Progenitor cell of endocrine pancreas (in vitro differentiated cells): Measurements from ENCODE around the gene BOLA3. TPM values are rescaled to one million over a fixed set of nuclear protein-coding genes. Genes with fewer than 3 reads are reported as not detected.
A peak's percentile ranks its signal among the peaks of the same experiment; 100 is the strongest.

Experiments
- DNase-seq: peaks from one replicate; pipeline ENCODE4 v3.0.0; 2021; ENCODE audit warnings: low spot score; ENCODE audit not compliant: unreplicated experiment
- H3K27ac Mint-ChIP-seq: 2 replicates; pipeline ENCODE4 v1.8.0; 2021; ENCODE audit warnings: mild to moderate bottlenecking, moderate library complexity, mixed read lengths
- H3K27me3 Mint-ChIP-seq: 2 replicates; pipeline ENCODE4 v1.8.0; 2021; ENCODE audit warnings: mixed read lengths
- H3K36me3 Mint-ChIP-seq: 2 replicates; pipeline ENCODE4 v1.8.0; 2022; ENCODE audit warnings: mixed read lengths; ENCODE audit not compliant: insufficient read depth
- H3K4me1 Mint-ChIP-seq: 2 replicates; pipeline ENCODE4 v1.8.0; 2021; ENCODE audit warnings: low read depth, mixed read lengths
- H3K4me3 Mint-ChIP-seq: 2 replicates; pipeline ENCODE4 v1.8.0; 2021; ENCODE audit warnings: low read depth, mild to moderate bottlenecking, moderate library complexity, mixed read lengths
- H3K9me3 Mint-ChIP-seq: 2 replicates; pipeline ENCODE4 v1.8.0; 2021; ENCODE audit warnings: low read depth, mixed read lengths
- total RNA-seq: library from RNA; stranded (reverse); gene quantifications from 2 replicates; pipeline ENCODE4 v1.2.1, GENCODE V29; 2021
- TF ChIP-seq, protein P1 (sequence below): fragments of 200-600 bp; sonication (generic); IDR thresholded peaks from one replicate; pipeline ENCODE4 v1.5.0; 2021; ENCODE audit warnings: antibody characterized with exemption, mild to moderate bottlenecking; ENCODE audit not compliant: unreplicated experiment

The BOLA3 gene
- total RNA-seq, 1 donor from 2014 or later: 23.8 TPM

DNA sequence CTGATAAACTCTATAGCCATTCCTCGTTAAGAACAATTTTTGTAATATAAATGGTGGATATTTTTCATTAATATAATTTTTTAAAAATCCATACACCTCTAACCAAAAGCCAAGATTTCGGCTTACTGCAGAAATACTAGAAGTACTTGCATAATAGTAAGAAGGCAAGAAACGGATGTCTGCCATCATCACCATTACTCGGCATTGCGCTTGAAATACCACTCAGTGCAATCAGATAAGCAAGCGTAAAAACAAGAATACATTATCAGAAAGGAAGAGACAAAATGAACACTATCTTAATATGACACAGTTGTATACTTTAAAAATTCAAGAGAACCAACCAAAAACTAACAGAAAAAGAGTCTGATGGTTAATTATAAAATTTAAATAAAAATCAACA, 15.2 kb upstream of the BOLA3 start:
- Mint-ChIP-seq H3K4me1 (no peaks in the 10 kb centered on the region), H3K4me3 (no peak overlapping the region), H3K36me3 (peaks cover 33% of the 10 kb centered on the region), H3K27ac (no peak overlapping the region), H3K27me3 (no peaks in the 10 kb centered on the region), H3K9me3 (peaks cover 3% of the 10 kb centered on the region)
- no peak for DNase-seq
- TF ChIP-seq, protein P1, sequence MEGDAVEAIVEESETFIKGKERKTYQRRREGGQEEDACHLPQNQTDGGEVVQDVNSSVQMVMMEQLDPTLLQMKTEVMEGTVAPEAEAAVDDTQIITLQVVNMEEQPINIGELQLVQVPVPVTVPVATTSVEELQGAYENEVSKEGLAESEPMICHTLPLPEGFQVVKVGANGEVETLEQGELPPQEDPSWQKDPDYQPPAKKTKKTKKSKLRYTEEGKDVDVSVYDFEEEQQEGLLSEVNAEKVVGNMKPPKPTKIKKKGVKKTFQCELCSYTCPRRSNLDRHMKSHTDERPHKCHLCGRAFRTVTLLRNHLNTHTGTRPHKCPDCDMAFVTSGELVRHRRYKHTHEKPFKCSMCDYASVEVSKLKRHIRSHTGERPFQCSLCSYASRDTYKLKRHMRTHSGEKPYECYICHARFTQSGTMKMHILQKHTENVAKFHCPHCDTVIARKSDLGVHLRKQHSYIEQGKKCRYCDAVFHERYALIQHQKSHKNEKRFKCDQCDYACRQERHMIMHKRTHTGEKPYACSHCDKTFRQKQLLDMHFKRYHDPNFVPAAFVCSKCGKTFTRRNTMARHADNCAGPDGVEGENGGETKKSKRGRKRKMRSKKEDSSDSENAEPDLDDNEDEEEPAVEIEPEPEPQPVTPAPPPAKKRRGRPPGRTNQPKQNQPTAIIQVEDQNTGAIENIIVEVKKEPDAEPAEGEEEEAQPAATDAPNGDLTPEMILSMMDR: no peak

DNA sequence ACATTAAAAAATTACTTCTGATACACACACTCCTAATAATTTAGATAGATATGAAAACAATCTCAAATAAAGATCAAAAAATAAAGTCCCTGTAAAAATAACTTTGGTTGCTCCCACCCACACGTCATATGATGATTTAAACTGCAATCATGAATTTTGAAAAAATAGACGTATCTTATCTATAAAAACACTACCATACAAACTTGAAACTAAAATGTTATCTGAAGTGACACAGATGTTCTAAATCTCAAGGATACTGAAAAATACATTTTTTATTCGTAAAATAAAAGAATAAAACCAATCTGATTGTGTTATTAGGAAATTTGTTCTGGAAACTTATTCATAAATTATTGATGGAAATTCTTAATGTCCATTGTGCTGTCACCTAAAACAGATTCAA, 8.1 kb upstream of the BOLA3 start:
- Mint-ChIP-seq H3K4me3 (no peak overlapping the region), H3K27me3 (no peaks in the 10 kb centered on the region), H3K36me3 (peaks cover 15% of the 10 kb centered on the region), H3K9me3 (no peaks in the 10 kb centered on the region), H3K27ac (no peak overlapping the region), H3K4me1 (no peaks in the 10 kb centered on the region)
- TF ChIP-seq, protein P1: no peak
- DNase-seq: no peak

DNA sequence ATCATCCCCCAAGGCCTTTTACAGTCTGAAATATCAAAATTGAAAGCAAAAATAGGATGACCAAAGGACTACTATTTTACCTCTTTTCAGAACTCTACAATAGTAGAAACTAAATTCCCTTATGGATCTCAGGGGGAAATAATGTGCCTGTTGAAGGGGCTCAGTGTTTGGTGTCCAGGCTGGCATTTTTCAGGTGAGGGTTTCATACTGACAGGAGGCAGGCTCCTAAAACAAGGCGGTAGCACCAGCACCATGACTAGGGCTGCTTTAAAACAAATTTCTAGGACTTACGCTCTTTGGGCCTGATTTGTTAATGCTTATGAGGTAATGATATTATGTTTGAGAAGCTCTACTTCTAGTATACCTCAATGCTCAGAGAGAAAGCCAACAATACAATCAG, 5.2 kb upstream of the BOLA3 start:
- H3K9me3 Mint-ChIP-seq: no peaks in the 10 kb centered on the region
- no peak overlapping the region for H3K27ac Mint-ChIP-seq
- no peaks in the 10 kb centered on the region for H3K4me1 Mint-ChIP-seq

DNA sequence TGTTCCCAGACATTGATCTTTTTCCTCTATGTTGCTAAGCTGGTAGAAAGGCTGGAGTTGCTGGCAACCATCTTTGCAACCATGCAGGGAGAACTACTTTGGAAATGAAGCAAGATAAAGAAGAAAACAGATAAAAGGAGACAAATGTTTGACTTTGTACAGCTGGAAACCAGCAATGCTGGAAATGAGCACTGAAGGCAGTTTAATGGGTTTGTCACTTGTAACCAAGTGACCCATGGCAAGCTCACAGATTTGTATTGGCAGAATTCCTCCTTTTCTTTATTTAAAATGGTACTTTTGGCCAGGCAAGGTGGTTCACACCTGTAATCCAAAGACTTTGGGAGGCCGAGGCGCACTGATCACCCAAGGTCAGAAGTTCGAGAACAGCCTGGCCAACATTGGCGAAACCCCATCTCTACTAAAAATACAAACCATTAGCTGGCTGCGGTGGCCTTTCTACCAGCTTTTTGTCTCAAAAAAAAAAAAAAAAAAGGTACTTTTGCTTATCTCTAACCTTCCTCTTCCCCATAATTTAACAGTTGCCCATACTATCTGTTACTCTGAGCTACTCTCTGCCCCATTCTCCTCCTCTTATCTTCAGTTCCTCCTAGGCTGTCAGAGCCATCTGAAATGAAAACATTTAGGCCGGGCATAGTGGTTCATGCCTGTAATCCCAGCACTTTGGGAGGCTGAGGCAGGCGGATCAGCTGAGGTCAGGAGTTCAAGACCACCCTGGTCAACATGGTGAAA, 2.0 kb upstream of the BOLA3 start:
- no peaks in the 10 kb centered on the region for H3K9me3 Mint-ChIP-seq
- DNase-seq: no peak
- TF ChIP-seq, protein P1: no peak
- H3K36me3 Mint-ChIP-seq: peaks cover 4% of the 10 kb centered on the region
- peaks cover 2% of the 10 kb centered on the region for H3K4me1 Mint-ChIP-seq
- peak overlapping the region; percentile 12 for H3K27ac Mint-ChIP-seq
- no peaks in the 10 kb centered on the region for H3K27me3 Mint-ChIP-seq
- no peak overlapping the region for H3K4me3 Mint-ChIP-seq

More for the DNA sequence above, 5.2 kb upstream of the BOLA3 start:
- TF ChIP-seq, protein P1: no peak
- Mint-ChIP-seq H3K4me3 (no peak overlapping the region), H3K27me3 (no peaks in the 10 kb centered on the region), H3K36me3 (peaks cover 12% of the 10 kb centered on the region)
- DNase-seq: no peak

DNA sequence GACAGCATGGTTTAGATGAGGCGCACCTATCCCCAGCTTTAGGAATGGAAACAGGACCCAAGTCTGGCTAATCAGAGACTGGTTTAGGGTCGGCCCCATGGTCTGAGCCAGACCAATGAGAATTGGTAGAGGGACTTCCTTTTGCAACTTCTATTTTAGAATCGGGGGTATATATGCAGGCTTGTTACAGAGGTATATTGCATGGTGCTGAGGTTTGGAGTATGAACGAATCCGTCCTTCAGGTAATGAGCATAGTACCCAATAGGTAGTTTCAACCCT, 1.5 kb upstream of the BOLA3 start:
- peak overlapping the region; percentile 20 for H3K4me3 Mint-ChIP-seq
- H3K36me3 Mint-ChIP-seq: peaks cover 4% of the 10 kb centered on the region
- H3K4me1 Mint-ChIP-seq: peaks cover 2% of the 10 kb centered on the region
- H3K9me3 Mint-ChIP-seq: no peaks in the 10 kb centered on the region
- DNase-seq: no peak
- TF ChIP-seq, protein P1: no peak
- H3K27ac Mint-ChIP-seq: no peak overlapping the region
- H3K27me3 Mint-ChIP-seq: no peaks in the 10 kb centered on the region
